SK-N-MC (cell line): Measurements from ENCODE around the gene USH2A.

Source experiments
- EZH2 ChIP-seq: fragments of 200-600 bp; sonication (generic); IDR thresholded peaks from one replicate; pipeline ENCODE4 v1.6.1; 2017; ENCODE audit warnings: antibody characterized with exemption
- FOXP2 ChIP-seq: optimal IDR thresholded peaks from 2 replicates; pipeline ENCODE3; 2011; ENCODE audit warnings: mild to moderate bottlenecking, moderate library complexity; ENCODE audit not compliant: insufficient read depth; ENCODE audit errors: extremely low read length, control extremely low read depth
- POLR2AphosphoS5 ChIP-seq: IDR thresholded peaks from 2 replicates; pipeline ENCODE4 v1.6.1; 2012; ENCODE audit warnings: mild to moderate bottlenecking, low read depth, low read length, borderline replicate concordance

- TF ChIP-seq POLR2AphosphoS5 = no peak
- no peak for TF ChIP-seq EZH2
- no peak for TF ChIP-seq FOXP2
Measured at GRCh38 chr1:215895276-215895675, 528.0 kb downstream of the USH2A start.
